Measurements from ENCODE around the gene GEN1. TPM values are rescaled to one million over a fixed set of nuclear protein-coding genes. Genes with fewer than 3 reads are reported as not detected.

GEN1 gene
- total and polyA plus RNA-seq, 4 donors, result 1.2 to 12.7 (median 7.8) TPM

DNA sequence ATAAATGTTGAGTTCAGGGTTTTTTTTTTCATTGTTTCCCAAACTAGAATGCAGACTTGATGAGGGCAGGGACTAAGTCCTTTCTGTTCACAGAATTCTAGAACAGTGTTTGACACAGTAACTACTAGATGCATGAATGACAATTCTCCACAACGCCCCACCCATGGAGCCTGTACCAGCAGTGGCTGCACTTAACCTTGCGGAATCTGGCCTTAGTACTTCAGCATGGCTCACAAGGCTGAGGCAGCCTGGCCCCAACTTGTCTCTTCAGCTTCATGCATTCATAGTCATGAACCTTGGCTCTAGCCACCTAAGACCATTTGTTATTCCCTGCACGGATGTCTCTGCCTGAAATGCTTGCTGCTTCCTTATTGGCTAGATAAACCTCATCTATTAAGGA, 32.8 kb downstream of the GEN1 start (continued):
- no peak for TF ChIP-seq GABPA (IDR thresholded peaks at IDR 0.05 in 1 of 2, conservative IDR thresholded peaks at IDR 0.05 in 1 of 2)

DNA sequence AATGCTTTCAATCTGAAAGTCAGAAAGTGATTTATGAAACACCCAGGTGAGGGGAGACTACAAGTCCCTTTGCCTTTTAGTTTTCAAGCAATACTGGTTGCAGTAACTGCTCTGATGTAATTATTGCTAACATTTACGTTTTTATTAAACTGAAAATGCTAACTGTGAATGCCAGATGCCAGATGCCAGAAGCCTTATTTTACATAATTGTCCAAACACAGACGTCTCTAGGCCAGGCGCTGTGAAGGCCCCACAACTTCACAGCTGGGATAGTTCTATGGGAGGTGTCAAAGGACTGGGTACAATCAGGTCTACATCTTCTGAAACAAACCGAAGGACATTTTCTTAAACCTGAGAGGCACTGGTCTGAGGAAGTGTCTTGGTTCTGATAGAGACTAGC, 34.8 kb downstream of the GEN1 start:
- 66% methylated on average over 4 of the region's 4 CpGs for WGBS
- no peaks in the 10 kb centered on the region for H3K27me3 ChIP-seq (ENCODE audit: control insufficient read depth in 4 of 4, insufficient read depth in 4 of 4, low read length in 3 of 4)
- H3K4me3 ChIP-seq (ENCODE audit: low read depth in 1 of 3, low read length in 3 of 3), result no peak overlapping the region
- no peak for DNase-seq (ENCODE audit: low spot score)
- H3K9ac ChIP-seq (ENCODE audit: low read depth in 1 of 2, low read length in 2 of 2), result no peak overlapping the region
- H3K27ac ChIP-seq (ENCODE audit: low read depth in 1 of 2, low read length in 2 of 2), result no peak overlapping the region
- H3K4me1 ChIP-seq (ENCODE audit: control insufficient read depth in 4 of 4, insufficient read depth in 4 of 4, low read length in 3 of 4), result no peaks in the 10 kb centered on the region
- H3K36me3 ChIP-seq (ENCODE audit: control insufficient read depth in 4 of 4, insufficient read depth in 3 of 4, low read depth in 1 of 4, low read length in 3 of 4), result peaks cover 0 to 2% (median 0%) of the 10 kb centered on the region in 4 donors
- no peaks in the 10 kb centered on the region for H3K9me3 ChIP-seq (ENCODE audit: control insufficient read depth in 4 of 4, low read length in 3 of 4)
- no peak for TF ChIP-seq JUND (IDR thresholded peaks at IDR 0.05)
- no peak for TF ChIP-seq NR2F2 (IDR thresholded peaks at IDR 0.05)
- no peak for TF ChIP-seq HNF4G (IDR thresholded peaks at IDR 0.05)
- no peak for TF ChIP-seq RXRA (IDR thresholded peaks at IDR 0.05)
- TF ChIP-seq, protein P1, sequence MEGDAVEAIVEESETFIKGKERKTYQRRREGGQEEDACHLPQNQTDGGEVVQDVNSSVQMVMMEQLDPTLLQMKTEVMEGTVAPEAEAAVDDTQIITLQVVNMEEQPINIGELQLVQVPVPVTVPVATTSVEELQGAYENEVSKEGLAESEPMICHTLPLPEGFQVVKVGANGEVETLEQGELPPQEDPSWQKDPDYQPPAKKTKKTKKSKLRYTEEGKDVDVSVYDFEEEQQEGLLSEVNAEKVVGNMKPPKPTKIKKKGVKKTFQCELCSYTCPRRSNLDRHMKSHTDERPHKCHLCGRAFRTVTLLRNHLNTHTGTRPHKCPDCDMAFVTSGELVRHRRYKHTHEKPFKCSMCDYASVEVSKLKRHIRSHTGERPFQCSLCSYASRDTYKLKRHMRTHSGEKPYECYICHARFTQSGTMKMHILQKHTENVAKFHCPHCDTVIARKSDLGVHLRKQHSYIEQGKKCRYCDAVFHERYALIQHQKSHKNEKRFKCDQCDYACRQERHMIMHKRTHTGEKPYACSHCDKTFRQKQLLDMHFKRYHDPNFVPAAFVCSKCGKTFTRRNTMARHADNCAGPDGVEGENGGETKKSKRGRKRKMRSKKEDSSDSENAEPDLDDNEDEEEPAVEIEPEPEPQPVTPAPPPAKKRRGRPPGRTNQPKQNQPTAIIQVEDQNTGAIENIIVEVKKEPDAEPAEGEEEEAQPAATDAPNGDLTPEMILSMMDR (IDR thresholded peaks at IDR 0.05; ENCODE audit: low read depth, low read length, missing input control), result no peak
- no peak for TF ChIP-seq FOXA1 (IDR thresholded peaks at IDR 0.05)
- no peak for TF ChIP-seq YY1 (IDR thresholded peaks at IDR 0.05)
- TF ChIP-seq, protein P2, sequence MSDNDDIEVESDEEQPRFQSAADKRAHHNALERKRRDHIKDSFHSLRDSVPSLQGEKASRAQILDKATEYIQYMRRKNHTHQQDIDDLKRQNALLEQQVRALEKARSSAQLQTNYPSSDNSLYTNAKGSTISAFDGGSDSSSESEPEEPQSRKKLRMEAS (IDR thresholded peaks at IDR 0.05), result no peak

DNA sequence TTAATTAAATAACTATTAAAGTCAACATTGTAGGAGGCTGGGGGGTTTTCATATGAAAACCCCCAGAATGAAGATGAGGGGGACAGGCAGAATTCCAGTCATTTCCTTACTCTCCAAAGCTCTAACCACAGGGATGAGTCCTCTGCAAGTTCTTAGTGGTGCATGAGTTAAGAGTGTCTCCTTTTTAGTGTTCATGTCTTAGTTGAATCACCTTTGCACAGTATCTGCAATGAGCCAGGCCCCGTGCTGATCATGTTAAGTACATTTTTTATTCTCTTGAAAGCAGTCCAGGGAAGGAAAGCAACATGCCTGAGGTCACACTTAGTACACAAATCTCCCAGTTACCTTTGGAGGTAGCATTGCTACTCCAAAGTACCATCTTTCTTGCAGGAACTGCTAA, 36.6 kb downstream of the GEN1 start:
- Histone ChIP-seq H3K27me3 (ENCODE audit: control insufficient read depth in 4 of 4, insufficient read depth in 4 of 4, low read length in 3 of 4) (no peaks in the 10 kb centered on the region), H3K36me3 (ENCODE audit: control insufficient read depth in 4 of 4, insufficient read depth in 3 of 4, low read depth in 1 of 4, low read length in 3 of 4) (no peaks in the 10 kb centered on the region), H3K9me3 (ENCODE audit: control insufficient read depth in 4 of 4, low read length in 3 of 4) (no peaks in the 10 kb centered on the region), H3K9ac (ENCODE audit: low read depth in 1 of 2, low read length in 2 of 2) (no peak overlapping the region), H3K4me1 (ENCODE audit: control insufficient read depth in 4 of 4, insufficient read depth in 4 of 4, low read length in 3 of 4) (no peaks in the 10 kb centered on the region), H3K4me3 (ENCODE audit: low read depth in 1 of 3, low read length in 3 of 3) (no peak overlapping the region), H3K27ac (ENCODE audit: low read depth in 1 of 2, low read length in 2 of 2) (no peak overlapping the region)
- no peak for DNase-seq (ENCODE audit: low spot score)
- TF ChIP-seq JUND (IDR thresholded peaks at IDR 0.05) (no peak), HNF4G (IDR thresholded peaks at IDR 0.05) (no peak), TAF1 (conservative IDR thresholded peaks at IDR 0.05) (no peak), FOXA2 (IDR thresholded peaks at IDR 0.05) (no peak)
- TF ChIP-seq, protein P1 (IDR thresholded peaks at IDR 0.05; ENCODE audit: low read depth, low read length, missing input control), result no peak
- 61% methylated on average over 1 of the region's 1 CpG for WGBS

DNA sequence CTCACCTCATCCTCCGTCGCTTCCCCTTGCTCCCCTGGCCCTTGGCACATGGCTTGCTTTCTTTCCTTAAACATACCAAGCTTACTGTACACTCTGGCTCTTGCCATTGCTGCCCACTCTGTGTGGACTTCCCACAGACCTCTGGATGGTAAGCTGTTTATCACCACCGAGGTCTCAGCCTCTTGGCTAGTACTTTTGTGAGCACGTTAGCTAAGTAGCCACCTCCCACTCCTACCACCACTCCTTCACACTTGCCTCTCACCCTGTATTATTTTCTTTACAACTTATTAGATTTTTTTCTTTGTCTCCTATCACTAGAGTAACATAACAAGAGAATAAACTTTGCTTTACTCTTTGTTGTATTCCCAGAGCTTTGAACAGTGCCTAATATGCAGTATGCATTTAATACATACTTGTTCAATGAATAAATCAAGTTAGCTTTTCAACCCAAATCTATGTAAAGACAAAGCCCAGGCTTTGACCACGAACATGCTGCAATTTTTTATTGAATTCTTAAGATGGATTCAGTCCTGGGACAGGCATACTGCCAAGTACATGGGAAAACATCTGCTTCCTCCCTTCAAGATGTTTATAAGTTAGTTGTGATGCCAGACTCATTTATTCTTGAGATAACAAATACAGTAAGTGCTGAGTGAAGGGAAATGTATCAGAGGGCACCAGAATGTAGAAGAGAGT, 37.3 kb downstream of the GEN1 start:
- no peak overlapping the region for H3K9ac ChIP-seq (ENCODE audit: low read depth in 1 of 2, low read length in 2 of 2)
- no peak overlapping the region for H3K4me3 ChIP-seq (ENCODE audit: low read depth in 1 of 3, low read length in 3 of 3)
- WGBS, result 53% methylated on average over 5 of the region's 5 CpGs
- H3K27ac ChIP-seq (ENCODE audit: low read depth in 1 of 2, low read length in 2 of 2), result no peak overlapping the region
- no peak for TF ChIP-seq NR2F2 (IDR thresholded peaks at IDR 0.05)
- no peak for TF ChIP-seq EGR1 (IDR thresholded peaks at IDR 0.05; ENCODE audit: low read depth in 2 of 2)
- no peak for TF ChIP-seq RAD21 (IDR thresholded peaks at IDR 0.05)
- TF ChIP-seq RXRA (IDR thresholded peaks at IDR 0.05), result no peak
- TF ChIP-seq JUND (IDR thresholded peaks at IDR 0.05), result no peak
- no peak for TF ChIP-seq HNF4A (conservative IDR thresholded peaks at IDR 0.05)
- TF ChIP-seq, protein P3, sequence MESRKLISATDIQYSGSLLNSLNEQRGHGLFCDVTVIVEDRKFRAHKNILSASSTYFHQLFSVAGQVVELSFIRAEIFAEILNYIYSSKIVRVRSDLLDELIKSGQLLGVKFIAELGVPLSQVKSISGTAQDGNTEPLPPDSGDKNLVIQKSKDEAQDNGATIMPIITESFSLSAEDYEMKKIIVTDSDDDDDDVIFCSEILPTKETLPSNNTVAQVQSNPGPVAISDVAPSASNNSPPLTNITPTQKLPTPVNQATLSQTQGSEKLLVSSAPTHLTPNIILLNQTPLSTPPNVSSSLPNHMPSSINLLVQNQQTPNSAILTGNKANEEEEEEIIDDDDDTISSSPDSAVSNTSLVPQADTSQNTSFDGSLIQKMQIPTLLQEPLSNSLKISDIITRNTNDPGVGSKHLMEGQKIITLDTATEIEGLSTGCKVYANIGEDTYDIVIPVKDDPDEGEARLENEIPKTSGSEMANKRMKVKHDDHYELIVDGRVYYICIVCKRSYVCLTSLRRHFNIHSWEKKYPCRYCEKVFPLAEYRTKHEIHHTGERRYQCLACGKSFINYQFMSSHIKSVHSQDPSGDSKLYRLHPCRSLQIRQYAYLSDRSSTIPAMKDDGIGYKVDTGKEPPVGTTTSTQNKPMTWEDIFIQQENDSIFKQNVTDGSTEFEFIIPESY (IDR thresholded peaks at IDR 0.05), result no peak
- no peak for TF ChIP-seq FOXA1 (IDR thresholded peaks at IDR 0.05)
- no peaks in the 10 kb centered on the region for H3K4me1 ChIP-seq (ENCODE audit: control insufficient read depth in 4 of 4, insufficient read depth in 4 of 4, low read length in 3 of 4)
- H3K36me3 ChIP-seq (ENCODE audit: control insufficient read depth in 4 of 4, insufficient read depth in 3 of 4, low read depth in 1 of 4, low read length in 3 of 4), result no peaks in the 10 kb centered on the region
- H3K27me3 ChIP-seq (ENCODE audit: control insufficient read depth in 4 of 4, insufficient read depth in 4 of 4, low read length in 3 of 4), result no peaks in the 10 kb centered on the region
- DNase-seq (ENCODE audit: low spot score), result no peak
- no peaks in the 10 kb centered on the region for H3K9me3 ChIP-seq (ENCODE audit: control insufficient read depth in 4 of 4, low read length in 3 of 4)
